KMS-11 (cell line): ENCODE results near the gene CHID1.

Experiments used
- H2AFZ ChIP-seq: fragments of 200-600 bp; sonication (generic); 2 replicates; pipeline ENCODE4 v1.6.1; 2016; ENCODE audit warnings: antibody characterized with exemption, mixed run types, low read depth
- H3K27ac ChIP-seq: fragments of 200-600 bp; sonication (generic); 2 replicates; pipeline ENCODE4 v1.6.1; 2016; ENCODE audit warnings: mild to moderate bottlenecking, mixed run types
- H3K27me3 ChIP-seq: fragments of 200-600 bp; sonication (generic); 2 replicates; pipeline ENCODE4 v1.6.1; 2017; ENCODE audit warnings: mild to moderate bottlenecking, low read depth, mixed run types, moderate library complexity; ENCODE audit not compliant: insufficient read depth
- H3K36me3 ChIP-seq: fragments of 200-600 bp; sonication (generic); 2 replicates; pipeline ENCODE4 v1.6.1; 2017; ENCODE audit warnings: mild to moderate bottlenecking, mixed run types; ENCODE audit not compliant: insufficient read depth
- H3K4me1 ChIP-seq: fragments of 200-600 bp; sonication (generic); 2 replicates; pipeline ENCODE4 v1.6.1; 2016; ENCODE audit warnings: mild to moderate bottlenecking, low read depth, mixed run types; ENCODE audit not compliant: poor library complexity, severe bottlenecking
- H3K4me2 ChIP-seq: fragments of 200-600 bp; sonication (generic); 2 replicates; pipeline ENCODE4 v1.7.0; 2016; ENCODE audit warnings: mild to moderate bottlenecking, mixed run types
- H3K4me3 ChIP-seq: fragments of 200-600 bp; sonication (generic); IDR thresholded peaks from 2 replicates; pipeline ENCODE4 v1.6.1; 2017; ENCODE audit warnings: low read depth, low read length, mixed read lengths; ENCODE audit not compliant: insufficient read depth
- H3K79me2 ChIP-seq: fragments of 200-600 bp; sonication (generic); 2 replicates; pipeline ENCODE4 v1.6.1; 2016; ENCODE audit warnings: low read depth, mixed run types; ENCODE audit not compliant: insufficient read depth
- H3K9ac ChIP-seq: fragments of 200-600 bp; sonication (generic); 2 replicates; pipeline ENCODE4 v1.6.1; 2016; ENCODE audit warnings: mild to moderate bottlenecking, mixed run types
- H4K20me1 ChIP-seq: fragments of 200-600 bp; sonication (generic); 2 replicates; pipeline ENCODE4 v1.6.1; 2016; ENCODE audit warnings: mild to moderate bottlenecking, mixed run types; ENCODE audit not compliant: insufficient read depth
- CTCF ChIP-seq: fragments of 200-600 bp; sonication (generic); conservative IDR thresholded peaks from 2 replicates; pipeline ENCODE4 v1.6.1; 2017; ENCODE audit warnings: low read depth, mild to moderate bottlenecking, antibody characterized with exemption, low read length, moderate library complexity, mixed read lengths

Gene CHID1

GRCh38 chr11:819129-819931, 91.3 kb downstream of the CHID1 start:
- Histone ChIP-seq H3K4me2 (peak overlapping the region; percentile 81), H4K20me1 (no peaks in the 10 kb centered on the region), H3K36me3 (no peaks in the 10 kb centered on the region), H3K79me2 (no peaks in the 10 kb centered on the region; the same call in 1 of the 2 replicates), H3K9ac (peak overlapping the region; percentile 66), H3K4me1 (peaks cover 9% of the 10 kb centered on the region), H3K27me3 (no peaks in the 10 kb centered on the region), H3K4me3 (no peak overlapping the region), H2AFZ (peak overlapping the region; percentile 47; the same call in 1 of the 2 replicates), H3K27ac (peak overlapping the region; percentile 51)
- TF ChIP-seq CTCF, result no peak

GRCh38 chr11:818396-819128, 92.0 kb downstream of the CHID1 start, which contains the start of gene PNPLA2:
TSS of gene PNPLA2 (plus strand) at chr11:818914. CDS start at chr11:819719, 805 bp downstream.
- Histone ChIP-seq H3K4me3 (no peak within 1 kb of the TSS), H3K27ac (peak within 1 kb of the TSS; percentile 51), H3K27me3 (no peaks in the 10 kb centered on the region), H3K4me1 (peaks cover 9% of the 10 kb centered on the region), H3K79me2 (no peaks in the 10 kb centered on the region; the same call in 1 of the 2 replicates), H4K20me1 (no peaks in the 10 kb centered on the region), H3K4me2 (peak within 1 kb of the TSS; percentile 81), H3K36me3 (no peaks in the 10 kb centered on the region), H3K9ac (peak within 1 kb of the TSS; percentile 66), H2AFZ (peak within 1 kb of the TSS; percentile 47; the same call in 1 of the 2 replicates)
- no peak for TF ChIP-seq CTCF
